Glutamatergic neuron (in vitro differentiated cells): ENCODE measurements around the gene PTPN6. TPM values are rescaled to one million over a fixed set of nuclear protein-coding genes. Genes with fewer than 3 reads are reported as not detected.
A peak's percentile ranks its signal among the peaks of the same experiment; 100 is the strongest.

ENCODE experiments used
- DNase-seq: peaks from one replicate; pipeline ENCODE4 v3.0.0; 2022
- H3K27ac Mint-ChIP-seq: one replicate; pipeline ENCODE4 v1.8.0; 2020; ENCODE audit warnings: mild to moderate bottlenecking, mixed read lengths, inconsistent platforms; ENCODE audit not compliant: unreplicated experiment
- H3K27me3 Mint-ChIP-seq: one replicate; pipeline ENCODE4 v1.8.0; 2020; ENCODE audit warnings: mild to moderate bottlenecking, moderate library complexity, mixed read lengths, inconsistent platforms; ENCODE audit not compliant: unreplicated experiment
- H3K36me3 Mint-ChIP-seq: one replicate; pipeline ENCODE4 v1.8.0; 2020; ENCODE audit warnings: mild to moderate bottlenecking, mixed read lengths, inconsistent platforms; ENCODE audit not compliant: unreplicated experiment
- H3K4me1 Mint-ChIP-seq: one replicate; pipeline ENCODE4 v1.8.0; 2020; ENCODE audit warnings: mild to moderate bottlenecking, low read depth, mixed read lengths, inconsistent platforms; ENCODE audit not compliant: unreplicated experiment
- H3K4me3 Mint-ChIP-seq: one replicate; pipeline ENCODE4 v1.8.0; 2020; ENCODE audit warnings: mild to moderate bottlenecking, mixed read lengths, inconsistent platforms; ENCODE audit not compliant: unreplicated experiment
- H3K9me3 Mint-ChIP-seq: one replicate; pipeline ENCODE4 v1.8.0; 2020; ENCODE audit warnings: mild to moderate bottlenecking, moderate library complexity, mixed read lengths, inconsistent platforms; ENCODE audit not compliant: unreplicated experiment
- CTCF ChIP-seq: fragments of 200-600 bp; sonication (generic); IDR thresholded peaks from one replicate; pipeline ENCODE4 v1.5.0; 2021; ENCODE audit not compliant: partially characterized antibody, unreplicated experiment
- total RNA-seq: library from RNA; stranded (reverse); fragmentation: NEBNext Ultra II Directional; extraction: Animal tissue kit (Norgen Biotek cat#: 25700); gene quantifications from one replicate; pipeline ENCODE4 v1.2.1, GENCODE V29; 2021; ENCODE audit not compliant: unreplicated experiment

PTPN6 gene
- total RNA-seq, 1 donor from 2014 or later, result 3.8 TPM

GRCh38 chr12:6965026-6965661 lies 14.0 kb downstream of the PTPN6 start:
- Mint-ChIP-seq H3K27ac (peak overlapping the region; percentile 33), H3K4me3 (no peak overlapping the region), H3K9me3 (peaks cover 8% of the 10 kb centered on the region), H3K4me1 (peaks cover 11% of the 10 kb centered on the region), H3K27me3 (peaks cover 2% of the 10 kb centered on the region), H3K36me3 (no peaks in the 10 kb centered on the region)
- DNase-seq, result peak; percentile 87
- peak; percentile 90 for TF ChIP-seq CTCF

GRCh38 chr12:6965714-6966113 lies 14.6 kb downstream of the PTPN6 start:
- Mint-ChIP-seq H3K9me3 (peaks cover 9% of the 10 kb centered on the region), H3K36me3 (no peaks in the 10 kb centered on the region), H3K4me3 (no peak overlapping the region), H3K27ac (no peak overlapping the region), H3K4me1 (peaks cover 12% of the 10 kb centered on the region), H3K27me3 (peaks cover 2% of the 10 kb centered on the region)
- no peak for DNase-seq
- TF ChIP-seq CTCF, result no peak

- no peak for TF ChIP-seq CTCF
- Mint-ChIP-seq H3K4me1 (peaks cover 13% of the 10 kb centered on the region), H3K27ac (peak overlapping the region; percentile 68), H3K9me3 (peaks cover 11% of the 10 kb centered on the region), H3K36me3 (no peaks in the 10 kb centered on the region), H3K4me3 (peak overlapping the region; percentile 20), H3K27me3 (peaks cover 5% of the 10 kb centered on the region)
- no peak for DNase-seq
Measured at GRCh38 chr12:6966351-6966750, 15.2 kb downstream of the PTPN6 start.

- no peak overlapping the region for H3K4me3 Mint-ChIP-seq
Measured at GRCh38 chr12:6967651-6968100, 16.5 kb downstream of the PTPN6 start.

More at GRCh38 chr12:6967651-6968100, 16.5 kb downstream of the PTPN6 start:
- Mint-ChIP-seq H3K27ac (no peak overlapping the region), H3K36me3 (no peaks in the 10 kb centered on the region), H3K4me1 (peaks cover 15% of the 10 kb centered on the region), H3K27me3 (peaks cover 5% of the 10 kb centered on the region), H3K9me3 (peaks cover 13% of the 10 kb centered on the region)
- no peak for DNase-seq
- TF ChIP-seq CTCF, result no peak
